Neutrophil (primary cell): ENCODE data around the gene TF.

Experiments
- H3K27ac ChIP-seq: fragments of 200-600 bp; sonication (generic); 2 replicates; pipeline ENCODE4 v1.5.1; 2016; ENCODE audit warnings: mild to moderate bottlenecking, moderate library complexity
- H3K27me3 ChIP-seq: fragments of 200-600 bp; sonication (generic); 2 replicates; pipeline ENCODE4 v1.6.0; 2016; ENCODE audit warnings: mild to moderate bottlenecking
- H3K36me3 ChIP-seq: fragments of 200-600 bp; sonication (generic); 2 replicates; pipeline ENCODE4 v1.5.1; 2017
- H3K4me1 ChIP-seq, 2 experiments: fragments of 200-600 bp in 1 of 2; sonication (generic) in 1 of 2; 1 replicate in 1 of 2; 2 replicates in 1 of 2; pipeline versions ENCODE4 v1.5.1 to v1.6.1; 2013 to 2016; ENCODE audit warnings: low read depth in 1 of 2, low read length in 1 of 2, mild to moderate bottlenecking in 1 of 2, moderate library complexity in 1 of 2; ENCODE audit not compliant: control insufficient read depth in 1 of 2, insufficient read depth in 1 of 2
- H3K4me3 ChIP-seq, 2 experiments: fragments of 200-600 bp in 1 of 2; sonication (generic) in 1 of 2; 1 replicate in 1 of 2; 2 replicates in 1 of 2; pipeline ENCODE4 v1.5.1; 2013 to 2016; ENCODE audit warnings: low read depth in 1 of 2, low read length in 1 of 2, mild to moderate bottlenecking in 1 of 2, moderate library complexity in 1 of 2
- H3K9me3 ChIP-seq: fragments of 200-600 bp; sonication (generic); 2 replicates; pipeline ENCODE4 v1.5.1; 2016
- TF ChIP-seq, protein P1 (sequence below): fragments of 200-600 bp; sonication (generic); IDR thresholded peaks from 2 replicates; pipeline ENCODE4 v1.5.1; 2016; ENCODE audit warnings: antibody characterized with exemption

Gene TF

DNA sequence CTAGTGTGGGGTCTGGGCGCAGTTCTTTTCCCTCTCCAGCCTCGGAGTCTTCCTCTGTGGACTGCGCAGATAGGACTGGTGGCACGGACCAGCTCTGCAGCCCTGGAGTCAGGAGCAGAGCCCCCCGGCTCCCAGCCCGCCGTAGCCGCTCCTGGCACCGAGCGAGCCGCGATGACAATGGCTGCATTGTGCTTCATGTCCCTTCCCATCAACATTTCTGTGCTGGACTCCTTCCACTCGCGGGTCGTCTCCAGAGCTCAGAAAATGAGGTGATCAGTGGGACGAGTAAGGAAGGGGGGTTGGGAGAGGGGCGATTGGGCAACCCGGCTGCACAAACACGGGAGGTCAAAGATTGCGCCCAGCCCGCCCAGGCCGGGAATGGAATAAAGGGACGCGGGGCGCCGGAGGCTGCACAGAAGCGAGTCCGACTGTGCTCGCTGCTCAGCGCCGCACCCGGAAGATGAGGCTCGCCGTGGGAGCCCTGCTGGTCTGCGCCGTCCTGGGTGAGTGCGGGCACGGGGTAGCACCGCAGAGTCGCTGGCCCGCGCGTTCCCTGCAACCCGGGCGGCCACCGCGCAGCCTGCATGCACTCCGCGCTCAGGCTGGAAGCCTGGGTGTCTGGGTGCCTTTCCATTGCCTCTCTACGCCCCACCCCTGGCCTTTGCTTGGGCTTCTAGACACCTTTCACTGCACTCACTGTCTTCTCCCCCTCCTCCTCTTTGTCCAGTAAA lies at the start of gene TF:
Gene TF, plus strand, starts transcription at position 413 of the 731 bp plus-strand sequence. Its CDS starts 48 bp downstream, at position 461.
- Histone ChIP-seq H3K27ac (no peak within 1 kb of the TSS), H3K4me1 (peaks cover 0 to 4% of the 10 kb centered on the region in 2 experiments), H3K36me3 (no peaks in the 10 kb centered on the region), H3K4me3 (no peak within 1 kb of the TSS), H3K9me3 (no peaks in the 10 kb centered on the region), H3K27me3 (peaks cover 90% of the 10 kb centered on the region)
- TF ChIP-seq, protein P1, sequence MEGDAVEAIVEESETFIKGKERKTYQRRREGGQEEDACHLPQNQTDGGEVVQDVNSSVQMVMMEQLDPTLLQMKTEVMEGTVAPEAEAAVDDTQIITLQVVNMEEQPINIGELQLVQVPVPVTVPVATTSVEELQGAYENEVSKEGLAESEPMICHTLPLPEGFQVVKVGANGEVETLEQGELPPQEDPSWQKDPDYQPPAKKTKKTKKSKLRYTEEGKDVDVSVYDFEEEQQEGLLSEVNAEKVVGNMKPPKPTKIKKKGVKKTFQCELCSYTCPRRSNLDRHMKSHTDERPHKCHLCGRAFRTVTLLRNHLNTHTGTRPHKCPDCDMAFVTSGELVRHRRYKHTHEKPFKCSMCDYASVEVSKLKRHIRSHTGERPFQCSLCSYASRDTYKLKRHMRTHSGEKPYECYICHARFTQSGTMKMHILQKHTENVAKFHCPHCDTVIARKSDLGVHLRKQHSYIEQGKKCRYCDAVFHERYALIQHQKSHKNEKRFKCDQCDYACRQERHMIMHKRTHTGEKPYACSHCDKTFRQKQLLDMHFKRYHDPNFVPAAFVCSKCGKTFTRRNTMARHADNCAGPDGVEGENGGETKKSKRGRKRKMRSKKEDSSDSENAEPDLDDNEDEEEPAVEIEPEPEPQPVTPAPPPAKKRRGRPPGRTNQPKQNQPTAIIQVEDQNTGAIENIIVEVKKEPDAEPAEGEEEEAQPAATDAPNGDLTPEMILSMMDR: no peak

DNA sequence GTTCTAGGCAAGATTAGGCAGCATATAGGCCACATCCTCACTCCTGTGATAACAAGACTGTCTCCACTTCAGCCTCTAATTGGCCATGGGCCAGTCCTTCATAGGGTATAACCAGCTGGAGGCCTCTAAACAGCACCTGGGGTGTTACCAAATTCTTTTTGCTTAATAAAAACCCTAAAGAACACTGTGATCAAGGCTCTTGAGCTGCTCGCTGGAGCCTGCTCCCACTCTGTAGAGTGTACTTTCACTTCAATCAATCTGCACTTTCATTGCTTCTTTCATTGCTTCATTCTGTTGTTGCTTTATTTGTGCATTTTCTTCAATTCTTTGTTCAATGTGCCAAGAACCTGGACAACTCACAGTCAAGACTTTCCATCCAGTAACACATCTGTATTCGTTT lies 48.2 kb upstream of the TF start:
- Histone ChIP-seq H3K36me3 (no peaks in the 10 kb centered on the region), H3K27ac (no peak overlapping the region), H3K4me3 (no peak overlapping the region), H3K27me3 (no peaks in the 10 kb centered on the region), H3K4me1 (no peaks in the 10 kb centered on the region), H3K9me3 (no peaks in the 10 kb centered on the region)
- TF ChIP-seq, protein P1: no peak

DNA sequence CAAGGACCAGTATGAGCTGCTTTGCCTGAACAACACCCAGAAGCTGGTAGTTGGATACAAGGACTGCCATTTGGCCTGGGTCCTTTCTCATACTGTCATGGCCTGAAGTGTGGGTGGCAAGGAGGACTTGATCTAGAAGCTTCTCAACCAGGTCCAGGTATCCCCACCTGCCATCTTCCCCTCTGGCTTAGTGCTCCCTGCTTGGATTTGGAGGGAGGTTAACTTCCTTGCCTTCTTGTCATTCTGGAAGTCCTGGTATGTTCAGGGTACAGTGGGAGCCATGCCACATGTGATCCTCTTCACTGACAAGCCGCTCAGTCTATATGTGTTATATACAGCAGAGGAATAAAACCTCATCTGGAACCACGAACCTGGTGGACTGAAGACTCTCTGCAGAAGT lies 46.7 kb upstream of the TF start:
- H3K4me3 ChIP-seq: no peak overlapping the region
- no peaks in the 10 kb centered on the region for H3K36me3 ChIP-seq
- TF ChIP-seq, protein P1: no peak
- H3K9me3 ChIP-seq: no peaks in the 10 kb centered on the region
- H3K27me3 ChIP-seq: peaks cover 5% of the 10 kb centered on the region
- H3K4me1 ChIP-seq: no peaks in the 10 kb centered on the region
- H3K27ac ChIP-seq: no peak overlapping the region

DNA sequence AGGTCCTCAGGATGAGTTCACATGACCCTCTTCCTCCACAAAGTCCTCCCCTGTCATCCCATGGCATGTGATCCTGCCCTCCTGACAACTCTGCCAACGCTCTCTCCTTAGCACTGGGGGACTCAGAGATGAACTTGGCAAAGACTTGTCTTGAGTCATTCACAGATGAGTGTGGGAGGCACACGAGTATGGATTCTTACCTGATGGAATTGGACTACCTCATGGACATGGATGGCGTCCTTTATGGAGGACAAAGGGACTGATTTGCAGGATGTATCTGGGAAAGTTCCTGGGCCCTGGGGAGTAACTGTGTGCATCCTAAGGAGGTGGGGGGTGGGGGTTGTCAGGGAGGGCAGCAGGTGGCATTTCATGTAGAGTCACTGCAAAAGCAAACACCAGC lies 46.3 kb upstream of the TF start:
- no peak overlapping the region for H3K4me3 ChIP-seq
- no peaks in the 10 kb centered on the region for H3K4me1 ChIP-seq
- TF ChIP-seq, protein P1: no peak
- no peaks in the 10 kb centered on the region for H3K9me3 ChIP-seq
- no peaks in the 10 kb centered on the region for H3K36me3 ChIP-seq
- peaks cover 5% of the 10 kb centered on the region for H3K27me3 ChIP-seq
- no peak overlapping the region for H3K27ac ChIP-seq

DNA sequence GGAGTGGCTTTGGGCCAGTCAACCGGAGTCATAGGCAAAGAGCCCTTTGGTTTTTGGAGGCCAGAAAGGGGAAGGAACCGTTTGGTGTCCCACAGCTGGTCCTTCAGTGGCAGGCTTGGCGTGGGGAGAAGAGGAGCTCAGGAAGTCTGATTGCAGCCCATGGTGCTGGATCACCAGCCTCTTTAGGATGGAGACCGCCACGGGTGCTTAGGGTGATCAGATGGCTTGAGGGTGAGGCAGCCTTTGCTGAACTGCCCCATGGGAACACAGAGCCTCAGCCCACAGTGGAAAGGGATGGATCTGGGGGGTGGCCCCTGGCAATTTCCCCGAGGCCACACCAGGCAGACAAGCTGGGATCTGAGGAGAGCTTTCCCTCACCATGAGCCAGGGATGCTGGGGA lies 45.8 kb upstream of the TF start:
- TF ChIP-seq, protein P1: no peak
- no peak overlapping the region for H3K4me3 ChIP-seq
- no peaks in the 10 kb centered on the region for H3K9me3 ChIP-seq
- H3K27me3 ChIP-seq: peaks cover 5% of the 10 kb centered on the region
- H3K36me3 ChIP-seq: no peaks in the 10 kb centered on the region
- H3K4me1 ChIP-seq: no peaks in the 10 kb centered on the region
- H3K27ac ChIP-seq: no peak overlapping the region
